Peyer's patch (tissue), 4 donors: Measurements from ENCODE around the gene ACSL4.

ENCODE experiments used
- CTCF ChIP-seq, 6 experiments: fragments of 450-650 bp in 4 of 6; fragments of 200-600 bp in 2 of 6; sonication (generic) in 1 of 6; IDR thresholded peaks; one replicate each; pipeline ENCODE4 v1.5.1; 2017 to 2019; ENCODE audit warnings: antibody characterized with exemption in 6 of 6, mild to moderate bottlenecking in 3 of 6, moderate library complexity in 1 of 6
- POLR2A ChIP-seq, 2 donors: fragments of 450-650 bp; IDR thresholded peaks; one replicate each; pipeline ENCODE4 v1.5.1; 2017; ENCODE audit warnings: antibody characterized with exemption in 2 of 2, mild to moderate bottlenecking in 2 of 2, moderate library complexity in 2 of 2

DNA sequence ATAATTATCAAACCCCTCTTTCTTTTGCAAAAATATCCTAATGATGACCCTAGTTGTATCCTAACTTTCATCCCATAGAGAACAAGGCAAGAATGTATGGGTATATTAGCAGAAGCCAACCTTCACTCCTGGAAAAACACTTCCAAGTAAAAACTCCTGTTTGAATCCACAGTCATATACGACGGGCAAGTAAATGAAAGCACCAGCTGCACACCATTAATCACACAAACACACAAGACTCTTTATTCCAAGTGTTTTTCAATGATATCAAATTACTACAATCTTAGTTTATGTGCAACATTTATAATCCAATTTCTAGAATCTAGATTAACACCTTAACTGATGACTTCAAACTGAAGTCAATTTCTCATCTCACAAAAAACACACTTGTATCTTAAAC, 22.9 kb downstream of the ACSL4 start:
- TF ChIP-seq CTCF (IDR thresholded peaks at IDR 0.05) (no peak), POLR2A (IDR thresholded peaks at IDR 0.05) (no peak)
